GM23338 (cell line): Measurements from ENCODE around the gene LYPD4. TPM values are rescaled to one million over a fixed set of nuclear protein-coding genes. Genes with fewer than 3 reads are reported as not detected.
A peak's percentile ranks its signal among the peaks of the same experiment; 100 is the strongest.

ENCODE experiments used
- CREB1 ChIP-seq: fragments of 250-450 bp; sonication (Bioruptor Pico); IDR thresholded peaks from 2 replicates; pipeline ENCODE4 v1.5.0; 2020; ENCODE audit warnings: low read depth, mild to moderate bottlenecking, moderate library complexity
- EZH2 ChIP-seq: fragments of 200-600 bp; sonication (generic); IDR thresholded peaks from one replicate; pipeline ENCODE4 v1.8.0; 2017; ENCODE audit warnings: antibody characterized with exemption, mild to moderate bottlenecking, low read depth; ENCODE audit not compliant: unreplicated experiment
- EZH2phosphoT487 ChIP-seq: fragments of 200-600 bp; sonication (generic); IDR thresholded peaks from one replicate; pipeline ENCODE4 v1.8.1; 2018; ENCODE audit warnings: antibody characterized with exemption; ENCODE audit not compliant: unreplicated experiment
- JUNB ChIP-seq: IDR thresholded peaks from one replicate; pipeline ENCODE4 v1.6.1; 2016; ENCODE audit warnings: antibody characterized with exemption; ENCODE audit not compliant: unreplicated experiment
- NANOG ChIP-seq: IDR thresholded peaks from 2 replicates; pipeline ENCODE4 v1.6.1; 2016; ENCODE audit warnings: antibody characterized with exemption, borderline replicate concordance
- POLR2AphosphoS5 ChIP-seq: IDR thresholded peaks from 2 replicates; pipeline ENCODE4 v1.6.1; 2016; ENCODE audit warnings: antibody characterized with exemption, low read depth
- STAT1 ChIP-seq: IDR thresholded peaks from one replicate; pipeline ENCODE4 v1.6.1; 2016; ENCODE audit warnings: antibody characterized with exemption; ENCODE audit not compliant: unreplicated experiment
- ZNF114 ChIP-seq: fragments of 250-450 bp; sonication (Bioruptor Pico); IDR thresholded peaks from 2 replicates; pipeline ENCODE4 v1.5.0; 2020; ENCODE audit warnings: mild to moderate bottlenecking, moderate library complexity
- ZNF331 ChIP-seq: fragments of 250-450 bp; sonication (Bioruptor Pico); IDR thresholded peaks from 2 replicates; pipeline ENCODE4 v1.5.0; 2020; ENCODE audit warnings: low read depth, mild to moderate bottlenecking, moderate library complexity
- polyA plus RNA-seq: library from polyadenylated mRNA; unstranded; fragments of >200 nt; fragmentation: Nextera tagmentation; extraction: Ambion mirVana; gene quantifications from 2 replicates; pipeline ENCODE4 v1.2.1, GENCODE V29; 2016
- total RNA-seq: library from RNA; depleted of rRNA; stranded (reverse); fragments of >200 nt; shearing (Covaris generic); gene quantifications from 2 replicates; pipeline ENCODE4 v1.2.3, GENCODE V29; 2014
- TF ChIP-seq, protein P1 (sequence below): fragments of 250-450 bp; sonication (Bioruptor Pico); IDR thresholded peaks from 2 replicates; pipeline ENCODE4 v1.5.0; 2020; ENCODE audit warnings: mild to moderate bottlenecking, moderate library complexity
- TF ChIP-seq, protein P2 (sequence below), 2 experiments: fragments of 200-600 bp in 1 of 2; sonication (generic) in 1 of 2; conservative IDR thresholded peaks; 2 replicates each; pipeline versions ENCODE4 v1.5.1 to v1.6.1; 2016 to 2017; ENCODE audit warnings: antibody characterized with exemption in 2 of 2, low read depth in 2 of 2, mild to moderate bottlenecking in 2 of 2, moderate library complexity in 1 of 2
- TF ChIP-seq, protein P3 (sequence below): IDR thresholded peaks from 2 replicates; pipeline ENCODE4 v1.6.1; 2016; ENCODE audit warnings: antibody characterized with exemption

The LYPD4 gene
- total and polyA plus RNA-seq, 2 experiments from 2014 or later = not detected

DNA sequence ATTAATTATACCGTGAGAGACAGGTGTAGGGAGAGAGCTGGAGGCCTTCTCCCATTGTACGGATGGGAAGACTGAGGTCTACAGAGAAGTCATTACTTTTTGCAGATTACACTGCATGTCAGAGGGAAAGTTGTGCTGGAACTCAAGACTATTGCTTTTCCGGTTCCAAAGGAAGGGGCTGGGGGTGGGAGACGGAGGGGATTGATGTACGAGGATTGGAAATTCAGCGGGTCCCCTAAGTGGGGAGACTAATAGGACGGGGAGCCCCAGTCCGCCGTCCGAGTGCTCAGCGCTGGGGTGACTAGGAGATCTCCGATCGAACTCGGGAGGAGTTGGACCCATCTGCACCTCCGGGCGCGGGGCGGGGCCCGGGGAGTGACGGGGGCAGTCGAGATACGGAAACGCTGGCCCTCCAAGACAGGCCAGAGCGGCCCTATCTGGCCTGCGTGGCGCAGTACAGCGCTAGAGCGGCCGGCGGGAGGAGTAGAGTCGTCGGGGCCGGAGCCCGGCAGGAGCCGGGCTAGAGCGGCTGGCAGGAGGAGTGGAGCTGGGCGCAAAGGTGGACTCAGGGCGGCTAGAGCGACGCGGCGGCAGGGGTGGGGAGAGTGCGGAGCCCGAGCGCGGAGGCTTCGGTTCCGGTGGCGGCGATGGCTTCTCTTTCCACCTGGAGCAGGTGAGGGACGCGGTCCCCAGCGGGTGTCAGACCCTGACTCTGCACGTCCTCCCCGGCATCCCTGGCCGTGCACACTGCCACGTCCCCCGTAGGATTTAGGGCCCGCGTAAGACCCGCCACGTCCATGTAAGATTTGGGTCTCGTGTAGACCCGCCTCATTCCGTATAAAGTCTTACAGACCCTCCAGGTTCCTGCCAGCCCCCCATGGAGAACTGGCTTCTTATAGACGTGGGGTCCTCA, 39.6 kb upstream of the LYPD4 start (continued):
- TF ChIP-seq, protein P1, sequence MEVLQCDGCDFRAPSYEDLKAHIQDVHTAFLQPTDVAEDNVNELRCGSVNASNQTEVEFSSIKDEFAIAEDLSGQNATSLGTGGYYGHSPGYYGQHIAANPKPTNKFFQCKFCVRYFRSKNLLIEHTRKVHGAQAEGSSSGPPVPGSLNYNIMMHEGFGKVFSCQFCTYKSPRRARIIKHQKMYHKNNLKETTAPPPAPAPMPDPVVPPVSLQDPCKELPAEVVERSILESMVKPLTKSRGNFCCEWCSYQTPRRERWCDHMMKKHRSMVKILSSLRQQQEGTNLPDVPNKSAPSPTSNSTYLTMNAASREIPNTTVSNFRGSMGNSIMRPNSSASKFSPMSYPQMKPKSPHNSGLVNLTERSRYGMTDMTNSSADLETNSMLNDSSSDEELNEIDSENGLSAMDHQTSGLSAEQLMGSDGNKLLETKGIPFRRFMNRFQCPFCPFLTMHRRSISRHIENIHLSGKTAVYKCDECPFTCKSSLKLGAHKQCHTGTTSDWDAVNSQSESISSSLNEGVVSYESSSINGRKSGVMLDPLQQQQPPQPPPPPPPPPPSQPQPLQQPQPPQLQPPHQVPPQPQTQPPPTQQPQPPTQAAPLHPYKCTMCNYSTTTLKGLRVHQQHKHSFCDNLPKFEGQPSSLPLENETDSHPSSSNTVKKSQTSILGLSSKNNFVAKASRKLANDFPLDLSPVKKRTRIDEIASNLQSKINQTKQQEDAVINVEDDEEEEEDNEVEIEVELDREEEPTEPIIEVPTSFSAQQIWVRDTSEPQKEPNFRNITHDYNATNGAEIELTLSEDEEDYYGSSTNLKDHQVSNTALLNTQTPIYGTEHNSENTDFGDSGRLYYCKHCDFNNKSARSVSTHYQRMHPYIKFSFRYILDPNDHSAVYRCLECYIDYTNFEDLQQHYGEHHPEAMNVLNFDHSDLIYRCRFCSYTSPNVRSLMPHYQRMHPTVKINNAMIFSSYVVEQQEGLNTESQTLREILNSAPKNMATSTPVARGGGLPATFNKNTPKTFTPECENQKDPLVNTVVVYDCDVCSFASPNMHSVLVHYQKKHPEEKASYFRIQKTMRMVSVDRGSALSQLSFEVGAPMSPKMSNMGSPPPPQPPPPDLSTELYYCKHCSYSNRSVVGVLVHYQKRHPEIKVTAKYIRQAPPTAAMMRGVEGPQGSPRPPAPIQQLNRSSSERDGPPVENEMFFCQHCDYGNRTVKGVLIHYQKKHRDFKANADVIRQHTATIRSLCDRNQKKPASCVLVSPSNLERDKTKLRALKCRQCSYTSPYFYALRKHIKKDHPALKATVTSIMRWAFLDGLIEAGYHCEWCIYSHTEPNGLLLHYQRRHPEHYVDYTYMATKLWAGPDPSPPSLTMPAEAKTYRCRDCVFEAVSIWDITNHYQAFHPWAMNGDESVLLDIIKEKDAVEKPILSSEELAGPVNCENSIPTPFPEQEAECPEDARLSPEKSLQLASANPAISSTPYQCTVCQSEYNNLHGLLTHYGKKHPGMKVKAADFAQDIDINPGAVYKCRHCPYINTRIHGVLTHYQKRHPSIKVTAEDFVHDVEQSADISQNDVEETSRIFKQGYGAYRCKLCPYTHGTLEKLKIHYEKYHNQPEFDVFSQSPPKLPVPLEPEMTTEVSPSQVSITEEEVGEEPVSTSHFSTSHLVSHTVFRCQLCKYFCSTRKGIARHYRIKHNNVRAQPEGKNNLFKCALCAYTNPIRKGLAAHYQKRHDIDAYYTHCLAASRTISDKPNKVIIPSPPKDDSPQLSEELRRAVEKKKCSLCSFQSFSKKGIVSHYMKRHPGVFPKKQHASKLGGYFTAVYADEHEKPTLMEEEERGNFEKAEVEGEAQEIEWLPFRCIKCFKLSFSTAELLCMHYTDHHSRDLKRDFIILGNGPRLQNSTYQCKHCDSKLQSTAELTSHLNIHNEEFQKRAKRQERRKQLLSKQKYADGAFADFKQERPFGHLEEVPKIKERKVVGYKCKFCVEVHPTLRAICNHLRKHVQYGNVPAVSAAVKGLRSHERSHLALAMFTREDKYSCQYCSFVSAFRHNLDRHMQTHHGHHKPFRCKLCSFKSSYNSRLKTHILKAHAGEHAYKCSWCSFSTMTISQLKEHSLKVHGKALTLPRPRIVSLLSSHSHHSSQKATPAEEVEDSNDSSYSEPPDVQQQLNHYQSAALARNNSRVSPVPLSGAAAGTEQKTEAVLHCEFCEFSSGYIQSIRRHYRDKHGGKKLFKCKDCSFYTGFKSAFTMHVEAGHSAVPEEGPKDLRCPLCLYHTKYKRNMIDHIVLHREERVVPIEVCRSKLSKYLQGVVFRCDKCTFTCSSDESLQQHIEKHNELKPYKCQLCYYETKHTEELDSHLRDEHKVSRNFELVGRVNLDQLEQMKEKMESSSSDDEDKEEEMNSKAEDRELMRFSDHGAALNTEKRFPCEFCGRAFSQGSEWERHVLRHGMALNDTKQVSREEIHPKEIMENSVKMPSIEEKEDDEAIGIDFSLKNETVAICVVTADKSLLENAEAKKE = no peak
- TF ChIP-seq NANOG = no peak
- no peak for TF ChIP-seq STAT1
- TF ChIP-seq EZH2 = no peak
- TF ChIP-seq, protein P2, sequence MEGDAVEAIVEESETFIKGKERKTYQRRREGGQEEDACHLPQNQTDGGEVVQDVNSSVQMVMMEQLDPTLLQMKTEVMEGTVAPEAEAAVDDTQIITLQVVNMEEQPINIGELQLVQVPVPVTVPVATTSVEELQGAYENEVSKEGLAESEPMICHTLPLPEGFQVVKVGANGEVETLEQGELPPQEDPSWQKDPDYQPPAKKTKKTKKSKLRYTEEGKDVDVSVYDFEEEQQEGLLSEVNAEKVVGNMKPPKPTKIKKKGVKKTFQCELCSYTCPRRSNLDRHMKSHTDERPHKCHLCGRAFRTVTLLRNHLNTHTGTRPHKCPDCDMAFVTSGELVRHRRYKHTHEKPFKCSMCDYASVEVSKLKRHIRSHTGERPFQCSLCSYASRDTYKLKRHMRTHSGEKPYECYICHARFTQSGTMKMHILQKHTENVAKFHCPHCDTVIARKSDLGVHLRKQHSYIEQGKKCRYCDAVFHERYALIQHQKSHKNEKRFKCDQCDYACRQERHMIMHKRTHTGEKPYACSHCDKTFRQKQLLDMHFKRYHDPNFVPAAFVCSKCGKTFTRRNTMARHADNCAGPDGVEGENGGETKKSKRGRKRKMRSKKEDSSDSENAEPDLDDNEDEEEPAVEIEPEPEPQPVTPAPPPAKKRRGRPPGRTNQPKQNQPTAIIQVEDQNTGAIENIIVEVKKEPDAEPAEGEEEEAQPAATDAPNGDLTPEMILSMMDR (conservative IDR thresholded peaks at IDR 0.05; ENCODE audit: low read depth in 2 of 2) = no peak
- TF ChIP-seq JUNB = no peak
- TF ChIP-seq ZNF114 (CRISPR knock-in tag) = no peak
- TF ChIP-seq EZH2phosphoT487 = no peak
- no peak for TF ChIP-seq ZNF331 (CRISPR knock-in tag)
- peak; percentile 67 for TF ChIP-seq POLR2AphosphoS5
- peak; percentile 77 for TF ChIP-seq CREB1 (CRISPR knock-in tag)
- TF ChIP-seq, protein P3, sequence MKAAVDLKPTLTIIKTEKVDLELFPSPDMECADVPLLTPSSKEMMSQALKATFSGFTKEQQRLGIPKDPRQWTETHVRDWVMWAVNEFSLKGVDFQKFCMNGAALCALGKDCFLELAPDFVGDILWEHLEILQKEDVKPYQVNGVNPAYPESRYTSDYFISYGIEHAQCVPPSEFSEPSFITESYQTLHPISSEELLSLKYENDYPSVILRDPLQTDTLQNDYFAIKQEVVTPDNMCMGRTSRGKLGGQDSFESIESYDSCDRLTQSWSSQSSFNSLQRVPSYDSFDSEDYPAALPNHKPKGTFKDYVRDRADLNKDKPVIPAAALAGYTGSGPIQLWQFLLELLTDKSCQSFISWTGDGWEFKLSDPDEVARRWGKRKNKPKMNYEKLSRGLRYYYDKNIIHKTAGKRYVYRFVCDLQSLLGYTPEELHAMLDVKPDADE = peak; percentile 85
